Lower lobe of right lung (tissue), 2 donors: ENCODE results near the gene MAPKAPK2. TPM values are rescaled to one million over a fixed set of nuclear protein-coding genes. Genes with fewer than 3 reads are reported as not detected.

ENCODE experiments used
- ATAC-seq, 2 donors: fragments of 200-7000 bp; cut with Tn5 transposase; one replicate each; pipeline ENCODE4 v1.9.1; 2020 to 2022; ENCODE audit warnings: mild to moderate bottlenecking in 2 of 2, moderate library complexity in 2 of 2
- DNase-seq: peaks from one replicate; pipeline ENCODE4 v3.0.0-alpha.2; 2020
- H3K27ac ChIP-seq: fragments of 200-600 bp; one replicate; pipeline ENCODE4 v1.8.0; 2022
- H3K27me3 ChIP-seq: fragments of 200-600 bp; one replicate; pipeline ENCODE4 v1.8.0; 2022; ENCODE audit warnings: low read depth
- H3K36me3 ChIP-seq: fragments of 200-600 bp; one replicate; pipeline ENCODE4 v1.8.0; 2022; ENCODE audit warnings: mild to moderate bottlenecking
- H3K4me1 ChIP-seq: fragments of 200-600 bp; one replicate; pipeline ENCODE4 v1.8.0; 2022
- H3K4me3 ChIP-seq: fragments of 200-600 bp; one replicate; pipeline ENCODE4 v1.8.0; 2022; ENCODE audit warnings: mild to moderate bottlenecking
- H3K9me3 ChIP-seq: fragments of 200-600 bp; one replicate; pipeline ENCODE4 v1.8.0; 2022
- CTCF ChIP-seq: fragments of 200-600 bp; IDR thresholded peaks from one replicate; pipeline ENCODE4 v1.8.0; 2022; ENCODE audit warnings: antibody characterized with exemption, mild to moderate bottlenecking
- intact Hi-C: fragments of 100-400 bp; cut with DNase I; formaldehyde crosslinking; loops from one replicate; pipeline ENCODE4 v1.11.0; 2022
- total RNA-seq: library from RNA; stranded (reverse); fragmentation: NEBNext Ultra II Directional; extraction: Animal tissue kit (Norgen Biotek cat#: 25700); gene quantifications from one replicate; pipeline ENCODE4 v1.2.1, GENCODE V29; 2021
- donor health status: DM: no; HTN: yes; CAD: no; lungs with severe emphysema.

The MAPKAPK2 gene
- total RNA-seq, 1 donor from 2014 or later: 87.0 TPM

DNA sequence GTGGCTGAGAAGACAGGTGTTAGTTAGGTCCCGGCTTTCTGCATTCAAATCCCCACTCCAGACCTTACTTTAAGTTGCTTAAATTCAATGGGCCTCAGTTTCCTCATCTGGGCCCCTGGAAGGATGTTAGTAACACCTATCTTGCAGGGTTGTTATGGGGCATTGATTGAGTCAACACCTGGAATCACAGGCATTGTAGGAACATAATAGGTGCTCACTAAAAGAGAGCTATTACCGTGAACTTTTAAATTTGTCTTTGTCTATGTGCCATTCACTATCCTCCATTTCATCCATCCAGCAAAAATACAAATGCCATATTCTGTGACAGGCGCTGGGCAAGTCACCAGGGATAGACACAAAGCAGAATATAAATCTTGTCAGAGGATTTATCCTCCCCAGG lies 10.5 kb upstream of the MAPKAPK2 start:
- no peak for ATAC-seq
- intact Hi-C loops: no loop called here
- Histone ChIP-seq H3K9me3 (no peaks in the 10 kb centered on the region), H3K27ac (peak overlapping the region; percentile 74), H3K4me3 (no peak overlapping the region), H3K36me3 (no peaks in the 10 kb centered on the region), H3K4me1 (peaks cover 37% of the 10 kb centered on the region), H3K27me3 (no peaks in the 10 kb centered on the region)
- DNase-seq: no peak
- TF ChIP-seq CTCF: no peak

GRCh38 chr1:206674745-206675175 lies 9.9 kb upstream of the MAPKAPK2 start:
- no peak overlapping the region for H3K4me3 ChIP-seq
- peak overlapping the region; percentile 74 for H3K27ac ChIP-seq
- no peaks in the 10 kb centered on the region for H3K27me3 ChIP-seq
- peaks cover 37% of the 10 kb centered on the region for H3K4me1 ChIP-seq
- DNase-seq: peak; percentile 85
- no peak for TF ChIP-seq CTCF
- H3K36me3 ChIP-seq: no peaks in the 10 kb centered on the region
- peak; percentile 93 to 95 for ATAC-seq
- no peaks in the 10 kb centered on the region for H3K9me3 ChIP-seq
- intact Hi-C loops: no loop called here

- H3K27me3 ChIP-seq: no peaks in the 10 kb centered on the region
- no peak overlapping the region for H3K4me3 ChIP-seq
- H3K27ac ChIP-seq: no peak overlapping the region
- DNase-seq (no peak), ATAC-seq (no peak)
- H3K9me3 ChIP-seq: no peaks in the 10 kb centered on the region
- peaks cover 37% of the 10 kb centered on the region for H3K4me1 ChIP-seq
- intact Hi-C loops: no loop called here
- no peak for TF ChIP-seq CTCF
- H3K36me3 ChIP-seq: no peaks in the 10 kb centered on the region
Observed at GRCh38 chr1:206676499-206676898, 8.2 kb upstream of the MAPKAPK2 start.

GRCh38 chr1:206678490-206678889 lies 6.2 kb upstream of the MAPKAPK2 start:
- intact Hi-C loops: no loop called here
- DNase-seq (no peak), ATAC-seq (no peak)
- H3K27me3 ChIP-seq: no peaks in the 10 kb centered on the region
- no peaks in the 10 kb centered on the region for H3K9me3 ChIP-seq
- H3K27ac ChIP-seq: no peak overlapping the region
- peaks cover 20% of the 10 kb centered on the region for H3K4me1 ChIP-seq
- no peak for TF ChIP-seq CTCF
- no peaks in the 10 kb centered on the region for H3K36me3 ChIP-seq
- H3K4me3 ChIP-seq: no peak overlapping the region

GRCh38 chr1:206679738-206680211 lies 4.9 kb upstream of the MAPKAPK2 start:
- Histone ChIP-seq H3K4me3 (no peak overlapping the region), H3K4me1 (peaks cover 13% of the 10 kb centered on the region), H3K9me3 (no peaks in the 10 kb centered on the region), H3K27ac (no peak overlapping the region), H3K36me3 (no peaks in the 10 kb centered on the region), H3K27me3 (no peaks in the 10 kb centered on the region)
- ATAC-seq (peak; percentile 12 to 16), DNase-seq (no peak)
- no peak for TF ChIP-seq CTCF
- intact Hi-C loops: no loop called here

- ATAC-seq: no peak
- Histone ChIP-seq H3K4me3 (no peak overlapping the region), H3K27ac (no peak overlapping the region), H3K9me3 (no peaks in the 10 kb centered on the region), H3K27me3 (no peaks in the 10 kb centered on the region), H3K36me3 (no peaks in the 10 kb centered on the region), H3K4me1 (peaks cover 8% of the 10 kb centered on the region)
- TF ChIP-seq CTCF: no peak
- no peak for DNase-seq
- intact Hi-C loops: no loop called here
Observed at GRCh38 chr1:206680279-206680678, 4.4 kb upstream of the MAPKAPK2 start.
